HG02885 (cell line): ENCODE measurements around the gene UNC13B.
"Not testable (repeated sequence)": the region's sequence is repeated elsewhere in the genome, so short reads cannot be mapped to it uniquely, and the experiment has no call there.

Experiments used
- ATAC-seq: cut with Tn5 transposase; IDR thresholded peaks from one replicate; pipeline ENCODE4 v1.9.1; 2021; ENCODE audit warnings: mild to moderate bottlenecking; ENCODE audit not compliant: unreplicated experiment, poor library complexity

Gene UNC13B

GRCh38 chr9:35162605-35163315, 951 bp downstream of the UNC13B start:
- ATAC-seq: no peak

GRCh38 chr9:35163413-35163812, 1.6 kb downstream of the UNC13B start:
- ATAC-seq: no peak

GRCh38 chr9:35164711-35165110, 2.9 kb downstream of the UNC13B start:
- no peak for ATAC-seq

- not testable (repeated sequence) for ATAC-seq
Measured at GRCh38 chr9:35167429-35167828, 5.6 kb downstream of the UNC13B start.

GRCh38 chr9:35168963-35169362, 7.2 kb downstream of the UNC13B start:
- ATAC-seq: no peak

- ATAC-seq: no peak
Measured at GRCh38 chr9:35172878-35173277, 11.1 kb downstream of the UNC13B start.

GRCh38 chr9:35177520-35177919, 15.7 kb downstream of the UNC13B start:
- ATAC-seq: no peak

- ATAC-seq: no peak
Measured at GRCh38 chr9:35179347-35180280, 17.8 kb downstream of the UNC13B start.

- ATAC-seq: no peak
Measured at GRCh38 chr9:35180801-35181200, 19.0 kb downstream of the UNC13B start.

GRCh38 chr9:35182401-35182800, 20.6 kb downstream of the UNC13B start:
- ATAC-seq: not testable (repeated sequence)

- not testable (repeated sequence) for ATAC-seq
Measured at GRCh38 chr9:35182996-35183754, 21.4 kb downstream of the UNC13B start.

- ATAC-seq: not testable (repeated sequence)
Measured at GRCh38 chr9:35183755-35184480, 22.1 kb downstream of the UNC13B start.

GRCh38 chr9:35186524-35186923, 24.7 kb downstream of the UNC13B start:
- no peak for ATAC-seq

GRCh38 chr9:35190203-35190602, 28.4 kb downstream of the UNC13B start:
- no peak for ATAC-seq

GRCh38 chr9:35191105-35191504, 29.3 kb downstream of the UNC13B start:
- no peak for ATAC-seq

- no peak for ATAC-seq
Measured at GRCh38 chr9:35193762-35194161, 32.0 kb downstream of the UNC13B start.

GRCh38 chr9:35195683-35196082, 33.9 kb downstream of the UNC13B start:
- ATAC-seq: no peak

- no peak for ATAC-seq
Measured at GRCh38 chr9:35198191-35198590, 36.4 kb downstream of the UNC13B start.

- no peak for ATAC-seq
Measured at GRCh38 chr9:35203528-35203927, 41.7 kb downstream of the UNC13B start.

GRCh38 chr9:35205340-35205739, 43.5 kb downstream of the UNC13B start:
- no peak for ATAC-seq
